K562 (cell line): ENCODE measurements around the gene SPDYE6.

Source experiments
- BACH1 ChIP-seq: fragments of 200-800 bp; sonication (Bioruptor generic); IDR thresholded peaks from 2 replicates; pipeline ENCODE4 v1.6.1; 2016; ENCODE audit warnings: missing genetic modification characterization, missing compliant biosample characterization
- CBX2 ChIP-seq: fragments of 200-600 bp; sonication (generic); IDR thresholded peaks from one replicate; pipeline ENCODE4 v1.6.1; 2012; ENCODE audit warnings: mild to moderate bottlenecking, low read length, inconsistent platforms; ENCODE audit not compliant: insufficient read depth, poor library complexity, severe bottlenecking
- MYBL2 ChIP-seq, 2 experiments: fragments of 450-650 bp in 1 of 2; sonication (generic) in 1 of 2; formaldehyde crosslinking in 1 of 2; IDR thresholded peaks; 2 replicates each; pipeline versions ENCODE4 v1.6.1 to v1.8.1; 2017 to 2022; ENCODE audit warnings: borderline replicate concordance in 1 of 2, inconsistent platforms in 1 of 2, low read depth in 1 of 2, mild to moderate bottlenecking in 1 of 2, missing genetic modification reagents in 1 of 2, moderate library complexity in 1 of 2
- NCOR1 ChIP-seq: fragments of 450-650 bp; IDR thresholded peaks from 2 replicates; pipeline ENCODE4 v1.6.1; 2016; ENCODE audit warnings: mild to moderate bottlenecking, moderate library complexity
- ZFP36 ChIP-seq: fragments of 150-350 bp; IDR thresholded peaks from 2 replicates; pipeline ENCODE4 v1.6.1; 2018; ENCODE audit warnings: low read length, low read depth; ENCODE audit not compliant: partially characterized antibody

- TF ChIP-seq NCOR1 (no peak), BACH1 (tag) (no peak), MYBL2 (IDR thresholded peaks at IDR 0.05; ENCODE audit: low read depth) (no peak), MYBL2 (CRISPR knock-in tag; IDR thresholded peaks at IDR 0.05; ENCODE audit: borderline replicate concordance) (no peak), CBX2 (no peak), ZFP36 (no peak)
Measured at GRCh38 chr7:102317231-102318059, 38.8 kb downstream of the SPDYE6 start.
